KMS-11 (cell line): ENCODE measurements around the gene C3orf33.
A peak's percentile ranks its signal among the peaks of the same experiment; 100 is the strongest.

Experiments used
- H2AFZ ChIP-seq: fragments of 200-600 bp; sonication (generic); 2 replicates; pipeline ENCODE4 v1.6.1; 2016; ENCODE audit warnings: antibody characterized with exemption, mixed run types, low read depth
- H3K27ac ChIP-seq: fragments of 200-600 bp; sonication (generic); 2 replicates; pipeline ENCODE4 v1.6.1; 2016; ENCODE audit warnings: mild to moderate bottlenecking, mixed run types
- H3K27me3 ChIP-seq: fragments of 200-600 bp; sonication (generic); 2 replicates; pipeline ENCODE4 v1.6.1; 2017; ENCODE audit warnings: mild to moderate bottlenecking, low read depth, mixed run types, moderate library complexity; ENCODE audit not compliant: insufficient read depth
- H3K36me3 ChIP-seq: fragments of 200-600 bp; sonication (generic); 2 replicates; pipeline ENCODE4 v1.6.1; 2017; ENCODE audit warnings: mild to moderate bottlenecking, mixed run types; ENCODE audit not compliant: insufficient read depth
- H3K4me1 ChIP-seq: fragments of 200-600 bp; sonication (generic); 2 replicates; pipeline ENCODE4 v1.6.1; 2016; ENCODE audit warnings: mild to moderate bottlenecking, low read depth, mixed run types; ENCODE audit not compliant: poor library complexity, severe bottlenecking
- H3K4me2 ChIP-seq: fragments of 200-600 bp; sonication (generic); 2 replicates; pipeline ENCODE4 v1.7.0; 2016; ENCODE audit warnings: mild to moderate bottlenecking, mixed run types
- H3K4me3 ChIP-seq: fragments of 200-600 bp; sonication (generic); IDR thresholded peaks from 2 replicates; pipeline ENCODE4 v1.6.1; 2017; ENCODE audit warnings: low read depth, low read length, mixed read lengths; ENCODE audit not compliant: insufficient read depth
- H3K79me2 ChIP-seq: fragments of 200-600 bp; sonication (generic); 2 replicates; pipeline ENCODE4 v1.6.1; 2016; ENCODE audit warnings: low read depth, mixed run types; ENCODE audit not compliant: insufficient read depth
- H3K9ac ChIP-seq: fragments of 200-600 bp; sonication (generic); 2 replicates; pipeline ENCODE4 v1.6.1; 2016; ENCODE audit warnings: mild to moderate bottlenecking, mixed run types
- H4K20me1 ChIP-seq: fragments of 200-600 bp; sonication (generic); 2 replicates; pipeline ENCODE4 v1.6.1; 2016; ENCODE audit warnings: mild to moderate bottlenecking, mixed run types; ENCODE audit not compliant: insufficient read depth
- CTCF ChIP-seq: fragments of 200-600 bp; sonication (generic); conservative IDR thresholded peaks from 2 replicates; pipeline ENCODE4 v1.6.1; 2017; ENCODE audit warnings: low read depth, mild to moderate bottlenecking, antibody characterized with exemption, low read length, moderate library complexity, mixed read lengths

C3orf33 gene

GRCh38 chr3:155760653-155761052, 45.4 kb downstream of the C3orf33 start:
- Histone ChIP-seq H3K79me2 (no peaks in the 10 kb centered on the region), H3K4me3 (no peak overlapping the region), H3K36me3 (no peaks in the 10 kb centered on the region), H2AFZ (no peak overlapping the region), H3K27me3 (no peaks in the 10 kb centered on the region), H4K20me1 (no peaks in the 10 kb centered on the region), H3K27ac (no peak overlapping the region), H3K4me2 (no peak overlapping the region), H3K4me1 (no peaks in the 10 kb centered on the region), H3K9ac (no peak overlapping the region)
- no peak for TF ChIP-seq CTCF

GRCh38 chr3:155757577-155757976, 48.5 kb downstream of the C3orf33 start:
- Histone ChIP-seq H4K20me1 (no peaks in the 10 kb centered on the region), H3K4me1 (no peaks in the 10 kb centered on the region), H3K9ac (no peak overlapping the region), H2AFZ (no peak overlapping the region), H3K27ac (no peak overlapping the region), H3K4me2 (no peak overlapping the region), H3K4me3 (no peak overlapping the region), H3K27me3 (no peaks in the 10 kb centered on the region), H3K36me3 (no peaks in the 10 kb centered on the region), H3K79me2 (no peaks in the 10 kb centered on the region)
- TF ChIP-seq CTCF, result no peak

GRCh38 chr3:155753038-155753639, 52.9 kb downstream of the C3orf33 start:
- peak; percentile 64 for TF ChIP-seq CTCF
- Histone ChIP-seq H3K4me3 (no peak overlapping the region), H4K20me1 (no peaks in the 10 kb centered on the region), H3K4me1 (no peaks in the 10 kb centered on the region), H3K79me2 (no peaks in the 10 kb centered on the region), H3K27ac (no peak overlapping the region), H2AFZ (no peak overlapping the region), H3K9ac (no peak overlapping the region), H3K36me3 (no peaks in the 10 kb centered on the region), H3K27me3 (no peaks in the 10 kb centered on the region), H3K4me2 (no peak overlapping the region)

- Histone ChIP-seq H3K4me1 (peaks cover 3% of the 10 kb centered on the region), H3K9ac (no peak overlapping the region), H3K27ac (no peak overlapping the region), H3K27me3 (no peaks in the 10 kb centered on the region), H3K4me2 (no peak overlapping the region), H3K4me3 (no peak overlapping the region), H2AFZ (no peak overlapping the region), H3K79me2 (no peaks in the 10 kb centered on the region), H3K36me3 (no peaks in the 10 kb centered on the region), H4K20me1 (no peaks in the 10 kb centered on the region)
- TF ChIP-seq CTCF, result no peak
These were observed 57.3 kb downstream of the C3orf33 start for GRCh38 chr3:155748611-155749365.
